GM18498 (cell line): Measurements from ENCODE around the gene MUC5B.
"Not testable (repeated sequence)": the region's sequence is repeated elsewhere in the genome, so short reads cannot be mapped to it uniquely, and the experiment has no call there.

Experiments used
- ATAC-seq: cut with Tn5 transposase; IDR thresholded peaks from one replicate; pipeline ENCODE4 v1.9.1; 2021; ENCODE audit warnings: mild to moderate bottlenecking, moderate library complexity; ENCODE audit not compliant: unreplicated experiment

MUC5B gene

GRCh38 chr11:1202776-1203504 is 19.9 kb upstream of the MUC5B start:
- peak; percentile 44 for ATAC-seq

- ATAC-seq = no peak
These were observed 19.2 kb upstream of the MUC5B start for GRCh38 chr11:1203505-1204271.

- ATAC-seq = no peak
These were observed 18.3 kb upstream of the MUC5B start for GRCh38 chr11:1204381-1205101.

- no peak for ATAC-seq
These were observed 17.5 kb upstream of the MUC5B start for GRCh38 chr11:1205121-1205986.

- ATAC-seq = no peak
These were observed 16.9 kb upstream of the MUC5B start for GRCh38 chr11:1205987-1206331.

- no peak for ATAC-seq
These were observed 16.2 kb upstream of the MUC5B start for GRCh38 chr11:1206391-1207271.

GRCh38 chr11:1207401-1208143 is 15.3 kb upstream of the MUC5B start:
- no peak for ATAC-seq

GRCh38 chr11:1208144-1208393 is 14.8 kb upstream of the MUC5B start:
- no peak for ATAC-seq

GRCh38 chr11:1208394-1209261 is 14.2 kb upstream of the MUC5B start:
- no peak for ATAC-seq

- ATAC-seq = no peak
These were observed 13.4 kb upstream of the MUC5B start for GRCh38 chr11:1209371-1210057.

GRCh38 chr11:1211838-1212237 is 11.0 kb upstream of the MUC5B start:
- no peak for ATAC-seq

- ATAC-seq = not testable (repeated sequence)
These were observed 7.0 kb upstream of the MUC5B start for GRCh38 chr11:1215826-1216225.

GRCh38 chr11:1217151-1217550 is 5.7 kb upstream of the MUC5B start:
- ATAC-seq = no peak

GRCh38 chr11:1218256-1218787 is 4.5 kb upstream of the MUC5B start:
- no peak for ATAC-seq

- no peak for ATAC-seq
These were observed 3.9 kb upstream of the MUC5B start for GRCh38 chr11:1218788-1219445.

- no peak for ATAC-seq
These were observed 3.4 kb upstream of the MUC5B start for GRCh38 chr11:1219446-1219833.
